DMS153 treated with DMSO at 0.1 percent for 48 hours (cell line): ENCODE measurements around the gene TP53INP2.
"Not testable (repeated sequence)": the region's sequence is repeated elsewhere in the genome, so short reads cannot be mapped to it uniquely, and the experiment has no call there.

Experiments
- DNase-seq: peaks from one replicate; lab custom pipeline; 2025; ENCODE audit not compliant: unreplicated experiment; lab: John Stamatoyannopoulos, UW

The TP53INP2 gene

DNA sequence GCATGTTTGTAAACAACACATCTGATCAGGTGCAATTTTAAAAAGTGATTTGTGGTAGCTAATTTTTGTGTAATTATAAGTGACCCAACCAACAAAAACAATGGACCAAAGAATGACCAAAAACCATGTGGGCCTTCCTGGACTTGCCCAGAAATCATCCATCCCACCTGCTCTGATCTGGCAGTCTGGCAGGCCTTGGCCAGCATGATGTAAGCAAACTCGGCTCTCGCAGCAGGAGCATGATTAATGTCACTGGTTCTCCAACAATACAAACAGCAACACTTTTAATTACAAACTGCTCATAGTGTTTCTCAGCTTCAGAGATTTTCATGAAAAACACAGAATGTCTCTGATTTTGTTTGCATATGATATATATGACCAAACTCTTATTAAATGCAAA lies 16.1 kb downstream of the TP53INP2 start:
- DNase-seq = no peak

DNA sequence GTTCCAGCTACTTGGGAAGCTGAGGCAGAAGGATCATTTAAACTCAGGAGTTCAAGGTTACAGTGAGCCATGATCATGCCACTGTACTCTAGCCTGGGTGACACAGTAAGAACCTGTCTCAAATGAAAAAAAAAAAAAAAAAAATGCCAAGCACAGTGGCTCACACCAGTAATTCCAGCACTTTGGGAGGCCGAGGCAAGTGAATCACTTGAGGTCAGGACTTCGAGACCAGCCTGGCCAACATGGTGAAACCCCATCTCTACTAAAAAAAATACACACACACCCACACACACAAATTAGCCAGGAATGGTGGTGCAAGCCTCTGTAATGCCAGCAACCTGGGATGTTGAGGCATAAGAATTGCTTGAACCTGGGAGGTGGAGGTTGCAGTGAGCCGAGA lies 18.4 kb downstream of the TP53INP2 start:
- DNase-seq = not testable (repeated sequence)

DNA sequence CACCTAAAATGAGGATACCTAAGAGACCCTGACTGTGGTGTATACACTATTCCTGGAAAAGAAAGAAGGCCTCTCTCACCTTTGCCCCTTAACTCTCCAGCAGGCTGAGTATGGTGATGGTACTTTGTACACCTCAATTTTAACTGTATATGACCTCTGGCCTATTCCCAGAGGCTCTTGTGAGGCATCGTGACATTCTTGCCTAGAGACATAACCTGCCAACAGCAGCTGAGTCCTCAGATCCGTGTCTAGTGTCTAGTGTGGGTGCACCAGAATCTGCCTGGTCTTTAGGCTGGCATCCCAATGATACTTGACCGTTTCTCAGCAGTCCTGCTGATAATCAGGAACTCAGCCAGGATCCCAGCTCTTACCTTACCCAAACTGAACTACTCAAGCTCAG lies 20.0 kb downstream of the TP53INP2 start:
- no peak for DNase-seq

DNA sequence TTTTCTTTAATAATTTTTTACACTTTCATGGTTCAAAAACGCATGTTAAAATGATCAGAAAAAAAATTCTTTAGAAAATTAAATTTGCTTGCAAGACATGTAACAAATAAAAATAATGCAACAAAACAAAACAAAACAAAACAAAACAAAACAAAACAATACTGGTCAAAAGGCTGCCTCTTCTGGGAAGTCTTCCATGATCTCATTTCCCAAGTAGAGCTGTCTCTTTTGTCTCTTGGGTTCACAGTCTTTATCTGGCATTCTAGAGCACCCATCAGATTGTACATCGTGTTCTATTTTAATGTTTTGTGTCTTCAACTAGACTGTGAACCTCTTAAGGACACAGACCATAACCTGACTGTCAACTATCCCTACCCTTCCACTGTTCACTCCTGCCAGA lies 25.3 kb downstream of the TP53INP2 start:
- DNase-seq = no peak

DNA sequence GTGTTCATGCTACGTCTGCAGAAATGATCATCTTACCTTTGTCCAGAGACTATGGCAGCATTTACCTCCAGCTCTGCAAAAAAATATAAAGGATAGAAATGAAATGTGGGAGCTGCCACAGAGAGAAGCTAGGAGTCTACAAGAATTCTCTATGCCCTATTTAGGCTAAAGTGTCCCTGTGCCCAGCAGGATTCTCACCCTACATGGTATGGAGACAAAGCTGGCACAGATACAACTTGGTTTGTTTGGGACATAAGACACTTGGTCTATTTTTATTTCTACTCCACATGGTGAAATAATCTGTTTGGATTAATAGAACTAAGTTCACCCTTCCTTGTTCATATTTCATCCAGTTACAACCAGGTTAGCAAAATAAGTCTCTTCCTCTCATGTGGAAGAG lies 28.4 kb downstream of the TP53INP2 start:
- no peak for DNase-seq

DNA sequence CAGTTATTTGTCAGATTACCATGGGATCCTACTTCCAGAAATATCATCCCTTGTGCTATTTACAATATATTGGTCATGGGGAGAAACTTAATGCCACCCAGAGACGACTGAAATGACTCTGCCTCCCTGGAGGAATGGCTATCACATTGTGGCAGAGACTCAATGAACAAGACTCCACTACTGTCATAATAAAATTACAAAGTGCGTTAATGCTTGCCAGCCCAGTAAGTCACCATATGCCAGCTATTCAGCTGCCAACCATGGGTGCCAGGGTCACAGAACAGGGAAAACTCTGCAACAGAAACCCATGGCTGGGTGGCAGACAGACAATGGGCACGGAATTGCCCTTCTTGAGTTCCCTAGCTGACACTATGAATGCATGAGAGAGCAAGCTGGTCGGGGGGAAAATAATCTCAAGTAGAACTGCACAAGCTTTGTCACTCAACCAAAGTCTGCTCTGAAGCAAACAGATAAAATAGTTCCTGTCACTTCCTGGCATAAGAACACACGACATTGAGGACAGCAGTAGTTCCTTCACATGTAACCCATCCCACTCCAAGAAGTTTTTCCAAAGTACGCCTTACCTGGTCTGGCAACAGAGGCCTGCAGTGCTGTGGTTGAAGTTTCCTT lies 32.1 kb downstream of the TP53INP2 start:
- no peak for DNase-seq

DNA sequence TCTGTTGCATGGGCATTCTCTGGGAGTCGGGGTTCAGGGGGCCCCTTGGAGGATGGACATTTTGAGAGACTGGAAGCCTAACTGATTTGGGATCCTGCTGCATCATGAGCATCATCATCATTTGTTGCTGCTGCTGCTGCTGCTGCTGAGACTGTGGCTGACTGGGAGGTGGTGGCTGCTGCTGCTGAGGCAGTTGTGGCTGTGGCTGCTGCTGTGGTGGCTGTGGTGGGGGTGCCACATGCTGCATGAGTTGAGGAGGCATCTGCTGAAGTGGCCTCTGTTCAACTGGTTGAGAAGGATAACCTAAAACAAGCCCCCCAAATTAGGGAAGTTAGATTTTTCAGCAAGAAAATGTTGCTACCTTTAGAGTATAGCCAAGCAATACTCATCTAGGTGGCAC lies 38.9 kb downstream of the TP53INP2 start:
- no peak for DNase-seq

DNA sequence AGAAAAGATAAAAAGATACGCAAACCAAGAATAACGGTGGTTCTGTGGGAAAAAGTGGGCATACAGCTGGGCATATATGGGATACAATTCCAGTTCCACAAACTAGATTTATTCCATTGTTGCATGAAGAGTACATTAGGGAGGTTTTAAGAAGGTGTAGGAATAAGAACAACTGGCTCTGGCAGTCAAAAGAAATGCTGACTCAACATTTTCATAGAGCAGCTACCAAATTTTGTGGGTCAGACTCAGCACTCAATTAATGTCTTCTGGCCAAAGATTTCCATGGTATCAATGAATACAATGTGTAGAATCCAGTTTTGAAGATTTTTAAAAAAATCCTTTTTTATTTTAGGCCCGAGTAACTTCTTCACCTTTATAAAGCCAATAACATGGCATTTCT lies 40.2 kb downstream of the TP53INP2 start:
- no peak for DNase-seq

DNA sequence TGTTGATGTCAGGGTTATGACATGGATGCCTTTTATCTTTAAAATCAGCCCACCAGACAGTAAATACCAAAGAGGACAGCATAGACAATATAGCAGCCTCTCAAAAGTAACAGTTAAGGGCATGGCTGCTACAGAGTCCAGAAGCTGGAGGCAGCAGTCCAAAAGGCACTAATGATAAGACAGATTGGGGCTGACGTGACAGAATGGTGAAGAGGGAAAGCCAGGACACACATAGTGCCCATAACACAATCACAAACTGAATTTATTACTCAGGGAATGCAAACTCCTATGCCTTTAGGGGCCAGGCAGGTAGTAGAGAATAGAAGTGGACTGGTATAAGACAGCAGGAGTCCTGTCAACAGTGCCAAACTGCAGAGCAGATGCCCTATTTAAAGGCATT lies 40.7 kb downstream of the TP53INP2 start:
- DNase-seq = no peak

DNA sequence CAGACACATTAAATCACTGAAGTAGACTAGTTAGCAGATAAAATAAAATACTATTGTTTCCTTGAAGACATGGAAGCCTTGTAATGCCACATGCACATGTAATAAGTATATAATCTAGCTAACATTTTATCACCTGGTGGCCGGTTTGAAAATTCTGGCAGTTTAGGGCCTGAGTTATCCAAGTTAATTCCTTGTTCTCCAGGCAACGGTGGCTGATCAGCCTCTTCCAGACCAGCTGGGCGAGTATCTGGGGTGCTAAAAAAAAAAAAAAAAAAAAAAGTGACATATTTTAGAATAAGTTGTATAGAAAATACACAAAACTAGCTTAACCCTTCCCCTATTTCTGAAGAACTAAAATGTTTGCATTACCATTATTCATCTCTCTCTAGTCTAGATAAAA lies 42.5 kb downstream of the TP53INP2 start:
- DNase-seq = no peak

DNA sequence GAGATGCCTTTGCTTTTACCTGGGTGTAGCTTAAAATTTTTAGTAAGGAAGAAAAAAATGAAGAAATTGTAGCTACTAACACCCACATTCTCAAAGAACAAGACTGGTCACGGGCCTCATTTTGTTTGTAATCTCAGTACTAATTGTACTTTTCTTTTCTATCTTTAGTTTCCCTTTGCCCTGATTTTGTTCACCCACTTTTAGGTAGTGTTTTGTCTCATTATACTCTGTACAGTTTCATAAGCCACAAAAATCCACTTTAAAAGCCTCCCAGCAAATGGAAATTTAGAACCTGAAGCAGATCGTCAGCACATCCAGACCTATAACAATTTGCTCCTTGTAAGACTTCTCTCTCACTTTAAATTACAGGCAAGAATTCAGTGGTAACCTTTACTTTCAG lies 43.3 kb downstream of the TP53INP2 start:
- DNase-seq = no peak

DNA sequence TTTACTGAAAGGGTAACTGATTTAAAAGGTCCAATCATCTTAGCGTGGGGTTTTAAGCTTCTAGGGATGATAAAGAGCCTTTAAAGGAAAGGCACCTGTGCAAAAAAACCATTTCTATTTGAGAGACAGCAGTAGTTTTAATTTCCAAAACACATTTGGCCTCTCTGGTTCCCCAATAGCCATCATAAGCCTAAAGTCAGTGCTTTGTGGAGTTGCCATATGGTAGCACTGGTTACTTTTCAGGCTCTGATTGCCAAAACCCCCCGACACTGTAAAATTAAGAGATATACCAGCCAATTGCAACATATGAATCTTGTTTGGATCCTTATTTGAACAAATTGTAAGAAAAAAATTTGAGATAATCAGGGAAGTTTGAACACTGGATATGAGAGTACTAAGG lies 44.6 kb downstream of the TP53INP2 start:
- no peak for DNase-seq

DNA sequence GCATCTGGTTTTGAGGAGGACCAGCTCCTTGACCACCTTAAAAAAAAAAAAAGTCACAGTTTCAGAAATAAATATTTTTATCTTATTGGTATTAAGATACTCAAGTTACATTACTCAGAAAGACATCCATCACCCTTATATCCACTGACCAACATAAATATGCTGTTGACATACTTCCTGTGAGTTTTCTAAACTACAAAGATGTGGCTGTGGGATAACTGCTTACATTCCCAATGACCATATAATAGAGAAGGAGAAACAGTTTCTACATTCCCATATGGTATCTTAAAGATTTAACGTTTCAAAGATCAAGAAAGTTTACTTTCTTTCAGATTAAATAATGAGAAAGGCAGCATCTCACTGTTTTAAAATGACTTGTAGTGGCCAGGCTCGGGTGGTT lies 46.3 kb downstream of the TP53INP2 start:
- no peak for DNase-seq

DNA sequence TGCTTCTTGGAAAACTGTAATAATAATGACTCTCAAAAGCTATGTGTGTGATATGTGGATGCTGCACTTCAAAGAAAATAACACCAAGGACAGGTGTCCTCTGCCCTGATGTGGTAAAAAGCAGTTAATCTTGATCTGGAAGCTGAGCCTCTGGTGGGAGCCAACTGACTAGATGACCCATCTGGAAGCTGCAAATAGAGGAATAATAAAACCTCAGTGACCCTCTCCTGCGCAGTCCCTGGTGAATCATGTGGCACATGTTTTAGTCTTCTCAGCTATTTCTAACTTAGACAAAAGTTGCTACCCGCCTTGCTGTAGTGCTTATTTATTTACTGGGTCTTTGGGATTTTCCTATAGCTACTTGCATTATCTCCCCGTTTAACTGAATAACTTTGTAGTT lies 47.3 kb downstream of the TP53INP2 start:
- no peak for DNase-seq

DNA sequence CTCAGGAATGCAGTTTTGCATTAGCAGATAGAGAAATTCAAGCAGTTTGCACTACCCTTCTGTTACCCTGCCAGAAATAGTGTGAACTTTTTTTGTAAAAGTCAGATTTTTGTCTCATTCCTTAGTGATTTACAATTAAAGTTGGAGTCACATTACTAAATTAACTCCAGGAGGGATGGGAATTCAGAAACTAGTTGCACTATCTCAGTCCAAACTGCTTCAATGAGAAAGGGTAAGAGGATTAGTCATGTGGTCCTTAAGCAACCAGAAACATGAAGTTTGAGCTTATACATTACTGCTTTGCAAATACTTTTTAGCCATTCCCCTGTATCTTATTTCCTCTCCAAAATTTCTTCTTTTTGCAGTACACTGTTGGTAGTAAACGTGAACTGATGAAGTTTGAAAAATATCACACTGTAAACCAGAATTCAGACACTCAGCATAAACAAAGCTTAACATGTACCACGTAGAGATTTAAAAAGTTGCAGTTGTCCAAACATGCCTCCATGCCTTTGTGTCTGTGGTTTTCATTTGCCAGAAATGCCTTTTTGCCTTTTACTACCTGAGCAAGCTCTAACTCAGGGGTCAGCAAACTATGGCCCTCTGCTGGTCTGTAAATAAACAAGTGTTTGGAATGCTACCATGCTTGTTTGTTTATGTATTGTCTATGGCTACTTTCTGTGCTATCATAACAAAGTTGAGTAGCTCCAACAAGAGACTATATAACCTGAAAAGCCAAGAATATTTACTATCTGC lies 49.7 kb downstream of the TP53INP2 start:
- DNase-seq = no peak

DNA sequence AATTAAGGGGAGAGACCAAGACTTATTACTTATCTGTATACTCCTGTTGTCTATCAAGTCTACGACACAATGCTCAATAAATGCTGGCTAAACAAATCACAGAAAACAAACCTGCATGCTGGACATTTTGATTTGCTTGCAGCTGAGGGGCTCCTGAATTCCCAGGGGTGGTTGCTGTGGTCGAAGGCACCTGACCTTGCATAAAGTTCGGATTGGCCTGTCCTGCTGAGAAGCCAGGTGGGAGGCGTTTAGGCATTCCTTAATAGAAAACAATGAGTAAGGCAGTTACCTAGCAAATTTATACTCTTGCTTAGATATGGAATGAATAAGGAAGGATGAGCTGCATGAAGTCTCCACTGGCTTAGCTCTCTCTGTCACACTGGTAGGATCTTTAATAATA lies 50.5 kb downstream of the TP53INP2 start:
- DNase-seq = no peak

DNA sequence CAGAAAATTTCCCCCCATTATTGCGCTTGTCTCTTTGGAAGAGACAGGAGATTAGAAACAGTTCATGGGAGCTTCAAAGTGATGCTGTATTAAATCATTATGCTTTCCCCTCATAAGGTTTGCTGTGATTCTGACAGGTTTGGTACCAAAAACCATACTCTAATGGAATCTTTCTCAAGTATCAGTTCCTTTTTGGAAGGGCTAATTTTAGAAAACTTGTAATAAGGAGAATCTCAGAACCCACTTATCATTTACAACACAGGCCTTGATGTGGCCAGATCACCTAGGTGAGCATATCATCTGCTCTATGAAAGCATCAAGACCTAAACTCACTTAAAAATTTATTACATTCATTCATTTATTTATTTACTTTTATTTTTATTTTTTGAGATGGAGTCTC lies 51.2 kb downstream of the TP53INP2 start:
- DNase-seq = no peak

DNA sequence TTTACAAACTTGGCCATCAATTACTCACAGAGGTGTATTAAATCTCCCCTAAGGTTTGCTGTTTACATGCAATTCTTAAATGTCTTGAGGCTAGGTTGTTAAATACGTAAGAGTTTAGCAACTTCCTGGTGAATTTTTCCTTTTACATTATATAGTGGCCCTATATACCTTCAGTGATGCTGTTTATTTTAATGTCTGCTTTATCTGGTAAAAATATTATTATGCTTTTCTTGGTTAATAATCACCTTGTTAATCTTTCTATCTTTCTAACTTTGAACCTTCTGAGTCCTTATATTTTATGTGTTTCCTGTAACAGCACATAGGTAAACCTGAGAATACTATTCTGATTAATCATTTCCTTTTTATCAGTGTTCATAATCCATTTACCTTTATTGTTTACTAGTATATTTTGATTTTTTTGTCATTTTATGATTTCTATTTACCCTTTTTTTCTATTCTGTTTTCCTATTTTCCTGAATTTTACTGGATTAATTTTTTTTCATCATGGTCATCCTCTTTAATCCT lies 57.9 kb downstream of the TP53INP2 start:
- no peak for DNase-seq
